IMR-90 (cell line): ENCODE results near the gene TMEM259. TPM values are rescaled to one million over a fixed set of nuclear protein-coding genes. Genes with fewer than 3 reads are reported as not detected.

Experiments used
- ATAC-seq: fragments of 200-7000 bp; cut with Tn5 transposase; 2 replicates; pipeline ENCODE4 v1.9.1; 2020; ENCODE audit warnings: low read depth, mild to moderate bottlenecking, moderate library complexity
- BruUV-seq: library from RNA; stranded (reverse); fragments of 400-500 nt; replicated peaks from 2 replicates; lab custom pipeline; 2021; lab: Mats Ljungman, UMichigan
- CTCF ChIA-PET: fragments of 300-600 bp; formaldehyde crosslinking; extraction: SDS; loops from one replicate; lab custom pipeline; 2021; ENCODE audit warnings: antibody characterized with exemption; lab: Yijun Ruan, JAX
- POLR2A ChIA-PET: fragments of 300-600 bp; sonication (Branson Sonifier 250); formaldehyde crosslinking; loops from one replicate; lab custom pipeline; 2022; ENCODE audit warnings: antibody characterized with exemption; ENCODE audit not compliant: unreplicated experiment; lab: Charles Lee
- DNase-seq: peaks from one replicate; pipeline ENCODE4 v3.0.0; 2013
- H2AFZ ChIP-seq: replicated peaks from 2 replicates; pipeline ENCODE3; 2013; ENCODE audit warnings: low read length, mild to moderate bottlenecking; ENCODE audit not compliant: poor library complexity
- H2AK5ac ChIP-seq: 2 replicates; pipeline ENCODE4 v1.6.1; 2013; ENCODE audit warnings: low read depth, low read length, inconsistent platforms
- H2AK9ac ChIP-seq: replicated peaks from 2 replicates; pipeline ENCODE3; 2013; ENCODE audit warnings: mild to moderate bottlenecking, low read depth, low read length, moderate library complexity; ENCODE audit not compliant: poor library complexity
- H2BK120ac ChIP-seq: 2 replicates; pipeline ENCODE4 v1.6.1; 2013; ENCODE audit warnings: low read depth, low read length, inconsistent platforms
- H2BK15ac ChIP-seq: 3 replicates; pipeline ENCODE4 v1.6.1; 2013; ENCODE audit warnings: low read depth, low read length, inconsistent platforms
- H2BK20ac ChIP-seq: 2 replicates; pipeline ENCODE4 v1.6.1; 2013; ENCODE audit warnings: low read depth, mild to moderate bottlenecking, inconsistent platforms, low read length, moderate library complexity
- H2BK5ac ChIP-seq: 2 replicates; pipeline ENCODE4 v1.6.1; 2013; ENCODE audit warnings: mild to moderate bottlenecking, low read depth, low read length, inconsistent platforms; ENCODE audit not compliant: poor library complexity, severe bottlenecking
- H3K14ac ChIP-seq: replicated peaks from 2 replicates; pipeline ENCODE4 v1.6.1; 2013; ENCODE audit warnings: low read depth, low read length, inconsistent platforms
- H3K18ac ChIP-seq: 2 replicates; pipeline ENCODE4 v1.6.1; 2013; ENCODE audit warnings: low read depth, low read length, control low read depth
- H3K23ac ChIP-seq: 2 replicates; pipeline ENCODE4 v1.6.1; 2013; ENCODE audit warnings: low read depth, low read length, inconsistent platforms
- H3K27ac ChIP-seq: 2 replicates; pipeline ENCODE4 v1.5.1; 2013; ENCODE audit warnings: mild to moderate bottlenecking, control low read depth, low read length; ENCODE audit not compliant: insufficient read depth
- H3K27me3 ChIP-seq: 2 replicates; pipeline ENCODE4 v1.6.1; 2013; ENCODE audit warnings: low read length; ENCODE audit not compliant: control insufficient read depth, insufficient read depth
- H3K36me3 ChIP-seq: 2 replicates; pipeline ENCODE4 v1.6.1; 2013; ENCODE audit warnings: low read length, mixed read lengths; ENCODE audit not compliant: control insufficient read depth, insufficient read depth
- H3K4ac ChIP-seq: 2 replicates; pipeline ENCODE4 v1.6.1; 2013; ENCODE audit warnings: low read depth, low read length, inconsistent platforms
- H3K4me1 ChIP-seq: 2 replicates; pipeline ENCODE4 v1.6.1; 2013; ENCODE audit warnings: low read length, mixed read lengths; ENCODE audit not compliant: control insufficient read depth, insufficient read depth
- H3K4me2 ChIP-seq: 2 replicates; pipeline ENCODE4 v1.6.1; 2013; ENCODE audit warnings: low read depth, mild to moderate bottlenecking, control low read depth, low read length, moderate library complexity
- H3K4me3 ChIP-seq: 2 replicates; pipeline ENCODE4 v1.5.1; 2013; ENCODE audit warnings: low read depth, mild to moderate bottlenecking, control low read depth, low read length, moderate library complexity; ENCODE audit not compliant: insufficient read depth
- H3K56ac ChIP-seq: 2 replicates; pipeline ENCODE4 v1.6.1; 2013; ENCODE audit warnings: low read length, inconsistent platforms; ENCODE audit not compliant: insufficient read depth; ENCODE audit errors: extremely low read depth
- H3K79me1 ChIP-seq, 2 experiments: 2 replicates each; pipeline ENCODE4 v1.6.1; 2013; ENCODE audit warnings: low read length in 2 of 2, inconsistent platforms in 1 of 2, low read depth in 1 of 2
- H3K9ac ChIP-seq: 2 replicates; pipeline ENCODE4 v1.6.1; 2013; ENCODE audit warnings: low read depth, low read length, control low read depth
- H3K9me1 ChIP-seq: 2 replicates; pipeline ENCODE4 v1.6.1; 2013; ENCODE audit warnings: low read length, inconsistent platforms; ENCODE audit not compliant: insufficient read depth
- H3K9me3 ChIP-seq: 2 replicates; pipeline ENCODE4 v1.6.1; 2013; ENCODE audit warnings: low read length; ENCODE audit not compliant: control insufficient read depth, insufficient read depth
- H4K20me1 ChIP-seq: 2 replicates; pipeline ENCODE4 v1.6.1; 2013; ENCODE audit warnings: low read length, inconsistent platforms; ENCODE audit not compliant: insufficient read depth
- H4K5ac ChIP-seq: 2 replicates; pipeline ENCODE4 v1.6.1; 2013; ENCODE audit warnings: mild to moderate bottlenecking, low read depth, low read length, control low read depth
- H4K8ac ChIP-seq, 2 experiments: 2 replicates each; pipeline ENCODE4 v1.6.1; 2013; ENCODE audit warnings: low read depth in 2 of 2, low read length in 2 of 2, control low read depth in 1 of 2, inconsistent platforms in 1 of 2
- H4K91ac ChIP-seq: 2 replicates; pipeline ENCODE4 v1.6.1; 2013; ENCODE audit warnings: low read depth, low read length, inconsistent platforms; ENCODE audit not compliant: insufficient read depth
- BHLHE40 ChIP-seq: fragments of 150-350 bp; IDR thresholded peaks from 2 replicates; pipeline ENCODE4 v1.6.1; 2016; ENCODE audit warnings: mild to moderate bottlenecking, low read depth, low read length
- CHD1 ChIP-seq: IDR thresholded peaks from 2 replicates; pipeline ENCODE4 v1.6.1; 2012; ENCODE audit warnings: low read depth, low read length, improper control_type of control experiment
- ELK1 ChIP-seq: fragments of 150-350 bp; IDR thresholded peaks from 2 replicates; pipeline ENCODE4 v1.6.1; 2016; ENCODE audit warnings: low read depth, mild to moderate bottlenecking, low read length, moderate library complexity, borderline replicate concordance
- MAFK ChIP-seq: IDR thresholded peaks from 2 replicates; pipeline ENCODE4 v1.6.1; 2012; ENCODE audit warnings: low read depth, low read length, improper control_type of control experiment
- MAZ ChIP-seq: IDR thresholded peaks from 2 replicates; pipeline ENCODE4 v1.6.1; 2012; ENCODE audit warnings: low read depth, mild to moderate bottlenecking, low read length, improper control_type of control experiment, moderate library complexity, borderline replicate concordance
- MXI1 ChIP-seq: IDR thresholded peaks from 2 replicates; pipeline ENCODE4 v1.6.1; 2012; ENCODE audit warnings: low read depth, mild to moderate bottlenecking, low read length, moderate library complexity, borderline replicate concordance
- NFE2L2 ChIP-seq: fragments of 150-350 bp; IDR thresholded peaks from 2 replicates; pipeline ENCODE4 v1.6.1; 2016; ENCODE audit warnings: low read depth, mild to moderate bottlenecking, low read length
- POLR2A ChIP-seq: IDR thresholded peaks from 2 replicates; pipeline ENCODE4 v1.6.1; 2012; ENCODE audit warnings: mild to moderate bottlenecking, low read depth, low read length
- RAD21 ChIP-seq: IDR thresholded peaks from 2 replicates; pipeline ENCODE4 v1.6.1; 2012; ENCODE audit warnings: low read length, improper control_type of control experiment
- RCOR1 ChIP-seq: IDR thresholded peaks from 2 replicates; pipeline ENCODE4 v1.6.1; 2012; ENCODE audit warnings: mild to moderate bottlenecking, low read length, improper control_type of control experiment; ENCODE audit not compliant: insufficient replicate concordance
- SMC3 ChIP-seq: fragments of 150-350 bp; IDR thresholded peaks from 2 replicates; pipeline ENCODE4 v1.6.1; 2016; ENCODE audit warnings: low read depth, mild to moderate bottlenecking, antibody characterized with exemption, low read length, moderate library complexity
- WGBS, 2 experiments: methylation state at CpG; one replicate each; pipeline versions ENCODE4 v1.1.5 to v1.1.7; 2013; ENCODE audit warnings: missing lambda C conversion rate in 2 of 2; ENCODE audit not compliant: insufficient read length in 1 of 2; ENCODE audit errors: extremely low coverage in 2 of 2; 5-methylcytosine and 5-hydroxymethylcytosine counted together
- dilution Hi-C: fragments of 300-500 bp; cut with HindIII; formaldehyde crosslinking; loops from one replicate; pipeline ENCODE4 v1.14.3; 2018; ENCODE audit warnings: low sequenced_read_pairs; ENCODE audit not compliant: unreplicated experiment
- in situ Hi-C: fragments of 300-500 bp; cut with MboI; formaldehyde crosslinking; loops from 3 replicates; pipeline ENCODE4 v1.14.3; 2019; ENCODE audit warnings: low sequenced_read_pairs, inconsistent platforms, mixed read lengths
- intact Hi-C: fragments of 100-400 bp; cut with micrococcal nuclease; formaldehyde crosslinking; loops from 2 replicates; pipeline ENCODE4 v1.10.0; 2022
- polyA plus RNA-seq, 3 experiments: library from polyadenylated mRNA; depleted of rRNA; stranded (reverse); fragments of >200 nt; gene quantifications; 2 replicates each; pipeline ENCODE4 v1.2.3, GENCODE V29; 2012; ENCODE audit warnings: low replicate concordance in 1 of 3
- total RNA-seq: library from RNA; depleted of rRNA; stranded (reverse); fragments of >200 nt; gene quantifications from 2 replicates; pipeline ENCODE4 v1.2.3, GENCODE V29; 2012

TMEM259 gene
- total and polyA plus RNA-seq, 2 of the 4 experiments (the other 2 are of a cell fraction) = 22.6 to 153 TPM

GRCh38 chr19:1041835-1042685 is 21.1 kb upstream of the TMEM259 start:
- 76% methylated on average over 30 of the region's 43 CpGs; no CpG with 5 or more reads in 1 of the 2 experiments for WGBS, 2 experiments
- Histone ChIP-seq H3K9me1 (no peaks in the 10 kb centered on the region), H2BK20ac (no peak overlapping the region), H4K8ac (no peak overlapping the region), H2AFZ (no peak overlapping the region), H3K27me3 (no peaks in the 10 kb centered on the region), H3K23ac (no peak overlapping the region), H3K14ac (no peak overlapping the region), H3K9ac (no peak overlapping the region), H2BK15ac (no peak overlapping the region), H2BK120ac (no peak overlapping the region), H3K79me1 (peaks cover 0 to 13% of the 10 kb centered on the region in 2 experiments; a peak in 2 of 4 replicates), H3K4me3 (no peak overlapping the region), H2BK5ac (no peak overlapping the region), H2AK5ac (no peak overlapping the region), H4K20me1 (peaks cover 25% of the 10 kb centered on the region), H3K4me2 (no peak overlapping the region), H3K56ac (no peak overlapping the region), H4K5ac (no peak overlapping the region), H3K4me1 (peaks cover 7% of the 10 kb centered on the region; the same call in 1 of the 2 replicates), H3K4ac (no peak overlapping the region), H2AK9ac (no peak overlapping the region), H3K9me3 (no peaks in the 10 kb centered on the region), H3K18ac (no peak overlapping the region), H3K27ac (no peak overlapping the region), H3K36me3 (peaks cover 19% of the 10 kb centered on the region), H4K91ac (no peak overlapping the region)
- POLR2A ChIA-PET = interaction anchor here (0.8 kb wide), 1 partner anchor 14 kb away, joined by 5 read pairs; no protein-coding TSS in a partner anchor
- CTCF ChIA-PET = no interaction called here
- intact Hi-C loops = loop anchor here (2.0 kb wide), 2 partner anchors 53 to 61 kb away; partner anchors contain the start of genes GPX4 and POLR2E
- in situ Hi-C loops = no loop called here
- ATAC-seq = no peak
- no TSS peak for BruUV-seq
- dilution Hi-C loops = no loop called here
- TF ChIP-seq ELK1 = no peak
- TF ChIP-seq CHD1 = no peak
- no peak for TF ChIP-seq RCOR1
- TF ChIP-seq MXI1 = no peak
- no peak for TF ChIP-seq POLR2A
- no peak for TF ChIP-seq BHLHE40
- no peak for TF ChIP-seq SMC3
- TF ChIP-seq MAFK = no peak
- no peak for TF ChIP-seq RAD21
- no peak for TF ChIP-seq MAZ
- TF ChIP-seq NFE2L2 = no peak
- DNase-seq = no peak
